Measurements from ENCODE around the gene SMAP1. TPM values are rescaled to one million over a fixed set of nuclear protein-coding genes. Genes with fewer than 3 reads are reported as not detected.
A peak's percentile ranks its signal among the peaks of the same experiment; 100 is the strongest.

Gene SMAP1
- 21.3 TPM for total RNA-seq
- 27.4 TPM for polyA plus RNA-seq
- long read RNA-seq, donor 1 = 0 reads
- long read RNA-seq, donor 2 = 0 reads
- long read RNA-seq, donor 3, partial matches to known transcripts = 23 of 26 reads
- long read RNA-seq, donor 3, other reads (novel, unspliced or antisense) = 0 of 26 reads
- long read RNA-seq, donor 4, partial matches to known transcripts = 5 of 6 reads
- long read RNA-seq, donor 4, other reads (novel, unspliced or antisense) = 0 of 6 reads
- long read RNA-seq, donor 5, partial matches to known transcripts = 24 of 28 reads
- long read RNA-seq, donor 5, other reads (novel, unspliced or antisense) = 0 of 28 reads
- long read RNA-seq, donor 6, transcript SMAP1-201 (10 exons, 2,403 nt) = major isoform, 6 of 7 reads
- long read RNA-seq, donor 6, partial matches to known transcripts = 0 of 7 reads
- long read RNA-seq, donor 6, other reads (novel, unspliced or antisense) = 0 of 7 reads
- long read RNA-seq, donor 7, partial matches to known transcripts = 8 of 11 reads
- long read RNA-seq, donor 7, other reads (novel, unspliced or antisense) = 0 of 11 reads
- long read RNA-seq, donor 8, partial matches to known transcripts = 0 of 1 reads
- long read RNA-seq, donor 8, other reads (novel, unspliced or antisense) = 0 of 1 reads
- long read RNA-seq, donor 9, partial matches to known transcripts = 14 of 15 reads
- long read RNA-seq, donor 9, other reads (novel, unspliced or antisense) = 0 of 15 reads
- long read RNA-seq, donor 10, partial matches to known transcripts = 13 of 15 reads
- long read RNA-seq, donor 10, other reads (novel, unspliced or antisense) = 0 of 15 reads

GRCh38 chr6:70667711-70668498 is at the start of gene SMAP1:
Gene SMAP1, plus strand, starts transcription at chr6:70667883. Its CDS starts 141 bp downstream, at chr6:70668024.
- H3K36me3 ChIP-seq (ENCODE audit: control insufficient read depth in 2 of 2, insufficient read depth in 2 of 2, low read length in 1 of 2) = no peaks in the 10 kb centered on the region
- peak within 1 kb of the TSS; percentile 82 to 94 for H3K27ac ChIP-seq (ENCODE audit: low read depth in 1 of 2, low read length in 1 of 2)
- H3K4me3 ChIP-seq (ENCODE audit: low read length in 2 of 2) = peak within 1 kb of the TSS; percentile 74 to 87
- WGBS = under 1% methylated on average over 90 of the region's 90 CpGs
- peak in 7 of 9 donors; percentile 80 to 93 (median 85) for DNase-seq (ENCODE audit: low read depth in 6 of 9, low spot score in 9 of 9)
- H3K9me3 ChIP-seq (ENCODE audit: control insufficient read depth in 2 of 2, insufficient read depth in 1 of 2, low read length in 1 of 2) = no peaks in the 10 kb centered on the region
- no peaks in the 10 kb centered on the region for H3K27me3 ChIP-seq (ENCODE audit: control insufficient read depth in 2 of 2, insufficient read depth in 1 of 2, low read length in 1 of 2)
- H3K4me1 ChIP-seq (ENCODE audit: control insufficient read depth in 2 of 2, insufficient read depth in 2 of 2, low read length in 2 of 2) = peaks cover 8 to 11% of the 10 kb centered on the region in 2 donors

GRCh38 chr6:70620746-70621145 is 46.9 kb upstream of the SMAP1 start:
- H3K9me3 ChIP-seq (ENCODE audit: control insufficient read depth in 2 of 2, insufficient read depth in 1 of 2, low read length in 1 of 2) = no peaks in the 10 kb centered on the region
- WGBS = 96% methylated on average over 1 of the region's 1 CpG
- no peaks in the 10 kb centered on the region for H3K36me3 ChIP-seq (ENCODE audit: control insufficient read depth in 2 of 2, insufficient read depth in 2 of 2, low read length in 1 of 2)
- no peaks in the 10 kb centered on the region for H3K4me1 ChIP-seq (ENCODE audit: control insufficient read depth in 2 of 2, insufficient read depth in 2 of 2, low read length in 2 of 2)
- DNase-seq (ENCODE audit: low read depth in 6 of 9, low spot score in 9 of 9) = no peak
- no peak overlapping the region for H3K4me3 ChIP-seq (ENCODE audit: low read length in 2 of 2)
- no peaks in the 10 kb centered on the region for H3K27me3 ChIP-seq (ENCODE audit: control insufficient read depth in 2 of 2, insufficient read depth in 1 of 2, low read length in 1 of 2)
- H3K27ac ChIP-seq (ENCODE audit: low read depth in 1 of 2, low read length in 1 of 2) = no peak overlapping the region

- Histone ChIP-seq H3K4me1 (ENCODE audit: control insufficient read depth in 2 of 2, insufficient read depth in 2 of 2, low read length in 2 of 2) (no peaks in the 10 kb centered on the region), H3K27me3 (ENCODE audit: control insufficient read depth in 2 of 2, insufficient read depth in 1 of 2, low read length in 1 of 2) (no peaks in the 10 kb centered on the region), H3K4me3 (ENCODE audit: low read length in 2 of 2) (no peak overlapping the region), H3K9me3 (ENCODE audit: control insufficient read depth in 2 of 2, insufficient read depth in 1 of 2, low read length in 1 of 2) (peaks cover 0 to 2% of the 10 kb centered on the region in 2 donors), H3K27ac (ENCODE audit: low read depth in 1 of 2, low read length in 1 of 2) (no peak overlapping the region), H3K36me3 (ENCODE audit: control insufficient read depth in 2 of 2, insufficient read depth in 2 of 2, low read length in 1 of 2) (no peaks in the 10 kb centered on the region)
- DNase-seq (ENCODE audit: low read depth in 6 of 9, low spot score in 9 of 9) = no peak
- 90% methylated on average over 1 of the region's 1 CpG for WGBS
Measured at GRCh38 chr6:70622461-70622860, 45.2 kb upstream of the SMAP1 start.

- Histone ChIP-seq H3K4me1 (ENCODE audit: control insufficient read depth in 2 of 2, insufficient read depth in 2 of 2, low read length in 2 of 2) (no peaks in the 10 kb centered on the region), H3K36me3 (ENCODE audit: control insufficient read depth in 2 of 2, insufficient read depth in 2 of 2, low read length in 1 of 2) (no peaks in the 10 kb centered on the region), H3K27me3 (ENCODE audit: control insufficient read depth in 2 of 2, insufficient read depth in 1 of 2, low read length in 1 of 2) (no peaks in the 10 kb centered on the region), H3K9me3 (ENCODE audit: control insufficient read depth in 2 of 2, insufficient read depth in 1 of 2, low read length in 1 of 2) (peaks cover 0 to 6% of the 10 kb centered on the region in 2 donors), H3K4me3 (ENCODE audit: low read length in 2 of 2) (no peak overlapping the region), H3K27ac (ENCODE audit: low read depth in 1 of 2, low read length in 1 of 2) (no peak overlapping the region)
- no peak for DNase-seq (ENCODE audit: low read depth in 6 of 9, low spot score in 9 of 9)
Measured at GRCh38 chr6:70625436-70625835, 42.2 kb upstream of the SMAP1 start.

- H3K4me1 ChIP-seq (ENCODE audit: control insufficient read depth in 2 of 2, insufficient read depth in 2 of 2, low read length in 2 of 2) = no peaks in the 10 kb centered on the region
- H3K4me3 ChIP-seq (ENCODE audit: low read length in 2 of 2) = no peak overlapping the region
- H3K36me3 ChIP-seq (ENCODE audit: control insufficient read depth in 2 of 2, insufficient read depth in 2 of 2, low read length in 1 of 2) = no peaks in the 10 kb centered on the region
- no peak overlapping the region for H3K27ac ChIP-seq (ENCODE audit: low read depth in 1 of 2, low read length in 1 of 2)
- no peaks in the 10 kb centered on the region for H3K27me3 ChIP-seq (ENCODE audit: control insufficient read depth in 2 of 2, insufficient read depth in 1 of 2, low read length in 1 of 2)
- WGBS = 98% methylated on average over 36 of the region's 36 CpGs
- DNase-seq (ENCODE audit: low read depth in 6 of 9, low spot score in 9 of 9) = no peak
- peaks cover 0 to 6% of the 10 kb centered on the region in 2 donors for H3K9me3 ChIP-seq (ENCODE audit: control insufficient read depth in 2 of 2, insufficient read depth in 1 of 2, low read length in 1 of 2)
Measured at GRCh38 chr6:70627500-70628254, 40.0 kb upstream of the SMAP1 start.

- H3K36me3 ChIP-seq (ENCODE audit: control insufficient read depth in 2 of 2, insufficient read depth in 2 of 2, low read length in 1 of 2) = no peaks in the 10 kb centered on the region
- H3K9me3 ChIP-seq (ENCODE audit: control insufficient read depth in 2 of 2, insufficient read depth in 1 of 2, low read length in 1 of 2) = peaks cover 0 to 6% of the 10 kb centered on the region in 2 donors
- no peaks in the 10 kb centered on the region for H3K27me3 ChIP-seq (ENCODE audit: control insufficient read depth in 2 of 2, insufficient read depth in 1 of 2, low read length in 1 of 2)
- no peak for DNase-seq (ENCODE audit: low read depth in 6 of 9, low spot score in 9 of 9)
- H3K4me1 ChIP-seq (ENCODE audit: control insufficient read depth in 2 of 2, insufficient read depth in 2 of 2, low read length in 2 of 2) = no peaks in the 10 kb centered on the region
- H3K27ac ChIP-seq (ENCODE audit: low read depth in 1 of 2, low read length in 1 of 2) = no peak overlapping the region
- 93% methylated on average over 1 of the region's 1 CpG for WGBS
- no peak overlapping the region for H3K4me3 ChIP-seq (ENCODE audit: low read length in 2 of 2)
Measured at GRCh38 chr6:70629929-70630328, 37.8 kb upstream of the SMAP1 start.

GRCh38 chr6:70633870-70634269 is 33.8 kb upstream of the SMAP1 start:
- Histone ChIP-seq H3K4me3 (ENCODE audit: low read length in 2 of 2) (no peak overlapping the region), H3K27me3 (ENCODE audit: control insufficient read depth in 2 of 2, insufficient read depth in 1 of 2, low read length in 1 of 2) (no peaks in the 10 kb centered on the region), H3K27ac (ENCODE audit: low read depth in 1 of 2, low read length in 1 of 2) (no peak overlapping the region), H3K9me3 (ENCODE audit: control insufficient read depth in 2 of 2, insufficient read depth in 1 of 2, low read length in 1 of 2) (no peaks in the 10 kb centered on the region), H3K4me1 (ENCODE audit: control insufficient read depth in 2 of 2, insufficient read depth in 2 of 2, low read length in 2 of 2) (no peaks in the 10 kb centered on the region), H3K36me3 (ENCODE audit: control insufficient read depth in 2 of 2, insufficient read depth in 2 of 2, low read length in 1 of 2) (no peaks in the 10 kb centered on the region)
- DNase-seq (ENCODE audit: low read depth in 6 of 9, low spot score in 9 of 9) = no peak
- 70% methylated on average over 2 of the region's 2 CpGs for WGBS

- H3K4me1 ChIP-seq (ENCODE audit: control insufficient read depth in 2 of 2, insufficient read depth in 2 of 2, low read length in 2 of 2) = no peaks in the 10 kb centered on the region
Measured at GRCh38 chr6:70636596-70636995, 31.1 kb upstream of the SMAP1 start.

More at GRCh38 chr6:70636596-70636995, 31.1 kb upstream of the SMAP1 start:
- H3K4me3 ChIP-seq (ENCODE audit: low read length in 2 of 2) = no peak overlapping the region
- H3K27ac ChIP-seq (ENCODE audit: low read depth in 1 of 2, low read length in 1 of 2) = no peak overlapping the region
- DNase-seq (ENCODE audit: low read depth in 6 of 9, low spot score in 9 of 9) = no peak
- H3K36me3 ChIP-seq (ENCODE audit: control insufficient read depth in 2 of 2, insufficient read depth in 2 of 2, low read length in 1 of 2) = no peaks in the 10 kb centered on the region
- no peaks in the 10 kb centered on the region for H3K9me3 ChIP-seq (ENCODE audit: control insufficient read depth in 2 of 2, insufficient read depth in 1 of 2, low read length in 1 of 2)
- H3K27me3 ChIP-seq (ENCODE audit: control insufficient read depth in 2 of 2, insufficient read depth in 1 of 2, low read length in 1 of 2) = no peaks in the 10 kb centered on the region
- WGBS = 99% methylated on average over 8 of the region's 8 CpGs
